ENCODE results near the gene GPRIN2. TPM values are rescaled to one million over a fixed set of nuclear protein-coding genes. Genes with fewer than 3 reads are reported as not detected.
A peak's percentile ranks its signal among the peaks of the same experiment; 100 is the strongest.

Gene GPRIN2
- total and polyA plus RNA-seq, 2 of the 8 experiments (the other 6 are each of a cell fraction or from before 2014, with no cell fraction given), result 14.3 to 18.6 TPM

- H3K27me3 ChIP-seq (replicated peaks in 1 of 4; ENCODE audit: control insufficient read depth in 3 of 4, extremely low read depth in 1 of 4, insufficient read depth in 3 of 4, low read length in 3 of 4), result 0 out of 7 replicates have a peak, but pooled peaks cover 0 to 2% (median 0%) of the 10 kb centered on the region in 4 experiments
- no peaks in the 10 kb centered on the region for H3K79me2 ChIP-seq (ENCODE audit: control insufficient read depth in 1 of 2, insufficient read depth in 2 of 2, low read length in 2 of 2)
- H4K5ac ChIP-seq (ENCODE audit: insufficient read length, low read depth, low read length), result no peak overlapping the region
- no peak overlapping the region for H2BK12ac ChIP-seq (ENCODE audit: low read depth, low read length)
- H2AFZ ChIP-seq (ENCODE audit: low read length), result no peak overlapping the region
- no peak overlapping the region for H3K27ac ChIP-seq (ENCODE audit: low read depth, low read length)
- ChIA-PET CTCF (ENCODE audit: partially characterized antibody) (interaction anchor here (0.8 to 4.1 kb wide), 7 partner anchors 9 to 323 kb away, joined by 4 to 46 read pairs (median 5); no protein-coding TSS in a partner anchor), POLR2A (ENCODE audit: partially characterized antibody) (interaction anchor here (0.7 to 5.2 kb wide), 3 partner anchors 6 to 14 kb away, joined by 3 to 44 read pairs (median 7); no protein-coding TSS in a partner anchor)
- H3K18ac ChIP-seq (ENCODE audit: extremely low read depth, low read length), result no peak overlapping the region
- H4K8ac ChIP-seq (ENCODE audit: extremely low read depth, insufficient read depth, low read length), result 0 out of 2 replicates have a peak overlapping the region, but pooled peaks have one; percentile 8
- DNase-seq (ENCODE audit: low read depth in 1 of 2, low spot score in 2 of 2), result peak in 1 of 2 experiments; percentile 43
- H3K9ac ChIP-seq (replicated peaks in 1 of 4; ENCODE audit: extremely low read depth in 1 of 4, low read depth in 3 of 4, low read length in 3 of 4), result no peak overlapping the region
- H3K23ac ChIP-seq (ENCODE audit: insufficient read length), result no peak overlapping the region
- peaks cover 11% of the 10 kb centered on the region; the same call in 1 of the 2 replicates for H3K79me1 ChIP-seq (ENCODE audit: low read depth, low read length)
- H2BK120ac ChIP-seq (replicated peaks; ENCODE audit: low read depth, low read length), result no peak overlapping the region
- H2AK5ac ChIP-seq (ENCODE audit: low read depth, low read length), result no peak overlapping the region
- no peaks in the 10 kb centered on the region for H3K9me3 ChIP-seq (ENCODE audit: insufficient read depth in 2 of 2, low read depth in 1 of 2, low read length in 1 of 2)
- no peak overlapping the region for H2BK15ac ChIP-seq (ENCODE audit: low read length)
- H3K14ac ChIP-seq (ENCODE audit: insufficient read length), result no peak overlapping the region
- H3K4me1 ChIP-seq (replicated peaks in 1 of 4; ENCODE audit: control insufficient read depth in 3 of 4, insufficient read depth in 4 of 4, low read length in 3 of 4), result peaks cover 5 to 12% (median 8%) of the 10 kb centered on the region in 4 experiments
- no peak overlapping the region for H3K56ac ChIP-seq (replicated peaks; ENCODE audit: insufficient read length, low read depth, low read length)
- no peak overlapping the region for H2BK20ac ChIP-seq (ENCODE audit: low read length)
- no peak overlapping the region for H4K91ac ChIP-seq (replicated peaks; ENCODE audit: insufficient read length, low read length)
- H3K4me3 ChIP-seq (ENCODE audit: extremely low read depth in 1 of 4, insufficient read depth in 2 of 4, low read depth in 3 of 4, low read length in 4 of 4), result no peak overlapping the region
- H3K36me3 ChIP-seq (ENCODE audit: control insufficient read depth in 2 of 4, insufficient read depth in 4 of 4, low read length in 3 of 4), result peaks cover 15 to 39% (median 17%) of the 10 kb centered on the region in 4 experiments; a peak in 7 of 8 replicates
- no peak for FAIRE-seq
- H2BK5ac ChIP-seq (ENCODE audit: low read depth, low read length), result peak overlapping the region; percentile 19; the same call in 1 of the 2 replicates
- no peak overlapping the region for H3K4ac ChIP-seq (replicated peaks; ENCODE audit: insufficient read length, low read depth, low read length)
- peaks cover 5 to 32% of the 10 kb centered on the region in 2 experiments for H4K20me1 ChIP-seq (replicated peaks in 1 of 2; ENCODE audit: control insufficient read depth in 1 of 2, insufficient read depth in 2 of 2, low read length in 2 of 2)
- H3K4me2 ChIP-seq (ENCODE audit: insufficient read depth in 1 of 2, low read depth in 2 of 2, low read length in 2 of 2), result no peak overlapping the region
- WGBS, 2 experiments (ENCODE audit: extremely low coverage in 1 of 2, insufficient coverage in 1 of 2, insufficient read length in 1 of 2, insufficient replicate concordance in 2 of 2, low coverage in 1 of 2, low lambda C conversion rate in 2 of 2, missing lambda C conversion rate in 1 of 2), result 85% methylated on average over 8 of the region's 8 CpGs; no CpG with 5 or more reads in 1 of the 2 experiments
- H3K23me2 ChIP-seq (ENCODE audit: low read depth, low read length), result peaks cover 10% of the 10 kb centered on the region
- TF ChIP-seq POLR2AphosphoS5 (IDR thresholded peaks at IDR 0.05; ENCODE audit: low read depth, low read length) (no peak), RAD21 (IDR thresholded peaks at IDR 0.05 in 1 of 2, conservative IDR thresholded peaks at IDR 0.05 in 1 of 2; ENCODE audit: low read depth in 2 of 2, low read length in 2 of 2) (no peak), CBX5 (IDR thresholded peaks at IDR 0.05; ENCODE audit: low read depth, low read length) (no peak), SP2 (IDR thresholded peaks at IDR 0.05; ENCODE audit: low read length) (no peak), RBBP5 (IDR thresholded peaks at IDR 0.05; ENCODE audit: borderline replicate concordance, low read depth, low read length) (no peak), SP4 (IDR thresholded peaks at IDR 0.05; ENCODE audit: low read length) (no peak), CHD2 (IDR thresholded peaks at IDR 0.05; ENCODE audit: low read length) (no peak), TCF12 (IDR thresholded peaks at IDR 0.05; ENCODE audit: low read depth, low read length) (no peak), TBP (IDR thresholded peaks at IDR 0.05; ENCODE audit: low read depth, low read length) (no peak), RXRA (IDR thresholded peaks at IDR 0.05; ENCODE audit: insufficient read depth, low read depth, low read length) (no peak), CBX8 (IDR thresholded peaks at IDR 0.05; ENCODE audit: borderline replicate concordance, low read depth, low read length) (no peak), KDM5A (IDR thresholded peaks at IDR 0.05; ENCODE audit: low read length) (no peak)
Observed at GRCh38 chr10:46550795-46551700, 5.4 kb downstream of the GPRIN2 start.
